Mucosa of descending colon (tissue), 3 donors: ENCODE measurements around the gene XPNPEP2. TPM values are rescaled to one million over a fixed set of nuclear protein-coding genes. Genes with fewer than 3 reads are reported as not detected.

Source experiments
- ATAC-seq: fragments of 200-7000 bp; cut with Tn5 transposase; one replicate; pipeline ENCODE4 v1.9.1; 2020; ENCODE audit warnings: mild to moderate bottlenecking, moderate library complexity
- DNase-seq, 3 donors: peaks; one replicate each; pipeline ENCODE4 v3.0.0-alpha.2; 2020
- H3K36me3 ChIP-seq: fragments of 200-600 bp; one replicate; pipeline ENCODE4 v1.8.0; 2021; ENCODE audit warnings: low read depth, mild to moderate bottlenecking
- H3K4me1 ChIP-seq: fragments of 200-600 bp; one replicate; pipeline ENCODE4 v1.8.0; 2021; ENCODE audit warnings: low read depth, mild to moderate bottlenecking
- H3K4me3 ChIP-seq: fragments of 200-600 bp; one replicate; pipeline ENCODE4 v1.8.0; 2021; ENCODE audit warnings: mild to moderate bottlenecking
- H3K9me3 ChIP-seq: fragments of 200-600 bp; one replicate; pipeline ENCODE4 v1.8.0; 2021; ENCODE audit warnings: mild to moderate bottlenecking
- intact Hi-C, 2 donors: fragments of 100-400 bp; cut with DNase I in 1 of 2; cut with micrococcal nuclease in 1 of 2; formaldehyde crosslinking; loops; one replicate each; pipeline versions ENCODE4 v1.11.0 to v1.11.1; 2022; cut with DNase I, micrococcal nuclease
- total RNA-seq, 3 donors: library from RNA; stranded (reverse); fragmentation: NEBNext Ultra II Directional in 2 of 3; extraction: Animal tissue kit (Norgen Biotek cat#: 25700) in 2 of 3; gene quantifications; one replicate each; pipeline versions ENCODE4 v1.2.1 to v1.2.4, GENCODE V29; 2021 to 2023
- TF ChIP-seq, protein P1 (sequence below): fragments of 200-600 bp; IDR thresholded peaks from one replicate; pipeline ENCODE4 v1.8.0; 2022; ENCODE audit warnings: antibody characterized with exemption, mild to moderate bottlenecking
- donor health status: DM: no; HTN: no; CAD: no; lungs with moderate emphysema.
- donor health status: DM: no; HTN: no; CAD: no.
- donor health status: DM: no; HTN: yes; CAD: no.

Gene XPNPEP2
- total RNA-seq, 3 donors from 2014 or later, result 4.9 to 14.5 (median 11.3) TPM

DNA sequence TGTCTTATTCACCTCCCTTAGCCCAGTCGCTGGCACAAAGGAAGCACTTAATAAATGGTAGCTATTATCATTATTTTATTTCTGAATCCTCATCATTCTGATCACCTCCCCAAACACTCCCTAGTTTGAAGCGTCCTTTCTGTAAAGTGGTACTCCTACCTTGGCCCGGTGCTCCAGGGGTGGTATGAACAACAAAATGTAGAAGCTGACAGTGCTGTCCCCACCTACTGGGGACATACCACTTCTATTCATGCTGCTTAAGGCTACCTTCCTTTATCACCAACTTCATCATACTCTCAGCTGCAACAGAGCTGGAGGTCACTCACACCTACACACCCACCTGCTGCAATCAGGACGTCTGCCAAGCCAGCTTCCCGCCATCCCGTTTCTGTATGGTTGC lies 43.2 kb upstream of the XPNPEP2 start:
- Histone ChIP-seq H3K36me3 (no peaks in the 10 kb centered on the region), H3K9me3 (no peaks in the 10 kb centered on the region), H3K4me3 (no peak overlapping the region), H3K4me1 (no peaks in the 10 kb centered on the region)
- ATAC-seq (no peak), DNase-seq (no peak)
- intact Hi-C loops, result no loop called here
- TF ChIP-seq, protein P1, sequence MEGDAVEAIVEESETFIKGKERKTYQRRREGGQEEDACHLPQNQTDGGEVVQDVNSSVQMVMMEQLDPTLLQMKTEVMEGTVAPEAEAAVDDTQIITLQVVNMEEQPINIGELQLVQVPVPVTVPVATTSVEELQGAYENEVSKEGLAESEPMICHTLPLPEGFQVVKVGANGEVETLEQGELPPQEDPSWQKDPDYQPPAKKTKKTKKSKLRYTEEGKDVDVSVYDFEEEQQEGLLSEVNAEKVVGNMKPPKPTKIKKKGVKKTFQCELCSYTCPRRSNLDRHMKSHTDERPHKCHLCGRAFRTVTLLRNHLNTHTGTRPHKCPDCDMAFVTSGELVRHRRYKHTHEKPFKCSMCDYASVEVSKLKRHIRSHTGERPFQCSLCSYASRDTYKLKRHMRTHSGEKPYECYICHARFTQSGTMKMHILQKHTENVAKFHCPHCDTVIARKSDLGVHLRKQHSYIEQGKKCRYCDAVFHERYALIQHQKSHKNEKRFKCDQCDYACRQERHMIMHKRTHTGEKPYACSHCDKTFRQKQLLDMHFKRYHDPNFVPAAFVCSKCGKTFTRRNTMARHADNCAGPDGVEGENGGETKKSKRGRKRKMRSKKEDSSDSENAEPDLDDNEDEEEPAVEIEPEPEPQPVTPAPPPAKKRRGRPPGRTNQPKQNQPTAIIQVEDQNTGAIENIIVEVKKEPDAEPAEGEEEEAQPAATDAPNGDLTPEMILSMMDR, result no peak

DNA sequence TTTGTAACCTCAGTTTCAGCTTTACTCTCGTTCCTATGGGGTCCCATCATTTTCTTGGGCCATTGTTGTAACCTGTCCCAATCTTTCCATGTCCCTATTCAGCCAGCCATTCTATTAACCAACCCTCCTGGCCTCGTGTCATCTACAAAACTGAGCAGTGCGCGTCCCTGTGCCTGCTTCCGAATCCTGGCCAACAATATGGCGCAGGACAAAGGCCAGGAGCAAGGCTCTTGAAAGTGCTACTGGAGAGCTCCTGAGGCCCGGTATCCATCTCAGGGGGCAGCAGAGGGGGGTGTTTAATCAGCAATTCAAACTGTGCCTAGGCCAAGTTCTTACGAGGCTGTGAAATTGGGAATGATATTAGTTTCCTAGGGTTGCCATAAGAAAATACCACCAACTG lies 42.8 kb upstream of the XPNPEP2 start:
- no peaks in the 10 kb centered on the region for H3K36me3 ChIP-seq
- H3K4me3 ChIP-seq, result no peak overlapping the region
- ATAC-seq (no peak), DNase-seq (no peak)
- no peaks in the 10 kb centered on the region for H3K4me1 ChIP-seq
- H3K9me3 ChIP-seq, result no peaks in the 10 kb centered on the region
- intact Hi-C loops, result no loop called here
- TF ChIP-seq, protein P1, result no peak

DNA sequence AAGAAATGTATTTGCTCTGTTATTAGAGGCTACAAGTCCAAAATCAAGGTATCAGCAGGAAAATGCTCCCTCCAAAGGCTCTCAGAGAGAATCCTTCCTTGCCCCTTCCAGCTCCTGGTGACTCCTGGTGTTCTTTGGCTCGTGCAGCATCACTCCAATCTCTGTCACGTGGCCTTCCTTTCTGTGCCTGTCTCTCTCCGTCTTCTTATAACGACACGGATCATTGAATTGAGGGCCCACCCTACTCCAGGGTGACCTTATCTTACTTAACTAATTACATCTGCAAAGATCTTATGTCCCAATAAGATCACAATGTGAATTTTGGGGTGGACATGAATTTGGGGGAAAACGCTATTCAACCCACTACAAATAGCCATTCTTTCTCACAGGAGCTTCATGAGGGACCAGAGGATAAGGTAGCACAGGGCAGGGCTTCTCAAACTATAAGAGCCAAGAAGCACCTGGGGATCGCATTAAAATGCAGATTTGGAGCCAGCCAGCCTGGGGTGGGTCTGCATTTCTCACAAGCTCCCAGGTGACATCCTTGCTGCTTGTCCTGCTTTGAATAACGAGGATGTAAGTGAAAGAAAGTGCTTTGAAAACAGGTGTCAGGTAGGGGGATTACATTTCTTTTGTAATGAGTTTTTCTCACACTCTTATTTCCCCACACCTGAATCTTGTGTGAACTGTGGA lies 42.2 kb upstream of the XPNPEP2 start:
- Histone ChIP-seq H3K9me3 (no peaks in the 10 kb centered on the region), H3K4me1 (no peaks in the 10 kb centered on the region), H3K4me3 (no peak overlapping the region), H3K36me3 (no peaks in the 10 kb centered on the region)
- intact Hi-C loops, result no loop called here
- TF ChIP-seq, protein P1, result no peak
- ATAC-seq (no peak), DNase-seq (no peak)

DNA sequence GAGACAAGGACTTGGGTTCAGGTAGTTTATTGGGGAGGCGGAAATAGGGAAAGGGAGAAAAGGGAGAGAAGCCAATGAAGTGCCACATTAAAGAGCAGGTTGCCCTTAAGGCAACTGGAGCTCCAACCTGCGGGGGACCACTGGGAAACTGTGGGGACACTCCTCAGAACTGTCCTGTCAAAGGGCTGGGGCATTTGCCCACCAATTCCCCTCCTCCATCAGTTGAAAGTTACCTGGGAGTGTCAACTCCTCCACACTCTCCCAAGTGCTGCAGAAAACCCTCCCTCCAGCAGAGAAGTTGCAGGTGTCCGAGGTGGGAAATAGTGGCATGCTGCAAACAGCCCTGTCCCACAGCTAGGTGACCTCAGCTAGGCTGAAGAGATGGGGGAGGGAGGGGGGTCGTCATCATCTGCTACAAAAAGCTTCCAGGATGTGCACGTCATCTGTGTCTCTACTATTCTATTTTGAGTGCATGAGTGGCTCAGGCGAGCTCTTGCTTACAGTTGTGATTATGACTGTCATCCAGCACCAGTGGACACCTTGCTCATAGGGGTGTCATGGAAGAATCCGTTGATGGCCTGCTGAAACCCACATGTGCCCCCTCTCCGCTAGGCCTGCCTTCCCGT lies 41.5 kb upstream of the XPNPEP2 start:
- ATAC-seq, result no peak
- Histone ChIP-seq H3K4me3 (no peak overlapping the region), H3K9me3 (no peaks in the 10 kb centered on the region), H3K4me1 (no peaks in the 10 kb centered on the region), H3K36me3 (no peaks in the 10 kb centered on the region)
- intact Hi-C loops, result no loop called here
- TF ChIP-seq, protein P1, result no peak
- no peak for DNase-seq

DNA sequence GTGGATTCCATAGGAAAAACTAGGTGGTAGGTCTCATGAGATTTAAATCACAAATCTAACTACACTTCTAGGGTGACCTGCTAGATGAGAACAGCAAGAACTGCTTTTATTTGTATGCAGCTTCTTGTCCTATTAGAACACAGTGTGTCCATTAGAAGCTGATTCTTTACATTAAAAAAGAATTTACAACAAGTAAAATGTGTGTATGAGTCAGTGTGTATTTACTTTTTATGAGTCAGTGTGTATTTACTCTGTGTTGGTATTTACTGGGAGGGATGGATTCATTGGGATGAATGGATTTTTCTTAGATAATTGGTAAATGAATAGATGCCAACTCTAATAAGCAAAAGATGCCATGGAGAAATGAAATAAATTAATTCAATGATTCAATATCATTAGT lies 40.6 kb upstream of the XPNPEP2 start:
- no peaks in the 10 kb centered on the region for H3K4me1 ChIP-seq
- TF ChIP-seq, protein P1, result no peak
- ATAC-seq (no peak), DNase-seq (no peak)
- intact Hi-C loops, result no loop called here
- H3K9me3 ChIP-seq, result no peaks in the 10 kb centered on the region
- H3K4me3 ChIP-seq, result no peak overlapping the region
- no peaks in the 10 kb centered on the region for H3K36me3 ChIP-seq
